A673 (cell line): ENCODE data around the gene GPRC5C.

Experiments
- CTCF ChIP-seq: fragments of 300-800, 200-600 bp; sonication (generic); conservative IDR thresholded peaks from 2 replicates; pipeline ENCODE4 v1.5.1; 2017; ENCODE audit warnings: low read depth, mild to moderate bottlenecking, antibody characterized with exemption, low read length, moderate library complexity, mixed read lengths
- EZH2 ChIP-seq: fragments of 200-600 bp; sonication (generic); IDR thresholded peaks from 2 replicates; pipeline ENCODE4 v1.6.1; 2017; ENCODE audit warnings: borderline replicate concordance, low read depth, mild to moderate bottlenecking, mixed read lengths, antibody characterized with exemption, low read length; ENCODE audit not compliant: poor library complexity, severe bottlenecking

- TF ChIP-seq CTCF = no peak
- TF ChIP-seq EZH2 = no peak
These were observed 469 bp downstream of the GPRC5C start for GRCh38 chr17:74432424-74432690.
